Fibroblast of villous mesenchyme (primary cell): ENCODE data around the gene CYP3A5. TPM values are rescaled to one million over a fixed set of nuclear protein-coding genes. Genes with fewer than 3 reads are reported as not detected.
"Not testable (repeated sequence)": the region's sequence is repeated elsewhere in the genome, so short reads cannot be mapped to it uniquely, and the experiment has no call there.

Experiments used
- DNase-seq: peaks from one replicate; pipeline ENCODE4 v3.0.0-alpha.2; 2010; ENCODE audit warnings: low read depth
- H3K4me3 ChIP-seq: 2 replicates; pipeline ENCODE4 v1.5.1; 2011; ENCODE audit warnings: low read depth, mild to moderate bottlenecking, low read length
- CTCF ChIP-seq: IDR thresholded peaks from 2 replicates; pipeline ENCODE4 v1.5.1; 2012; ENCODE audit warnings: low read depth, mild to moderate bottlenecking, low read length; ENCODE audit not compliant: insufficient read depth
- total RNA-seq: library from RNA; depleted of rRNA; stranded (reverse); fragments of >200 nt; gene quantifications from 2 replicates; pipeline ENCODE4 v1.2.3, GENCODE V29; 2012

The CYP3A5 gene
- total RNA-seq, 1 donor: 0.43 TPM

- H3K4me3 ChIP-seq: no peak overlapping the region
- TF ChIP-seq CTCF: no peak
- DNase-seq: no peak
These were observed 40.5 kb downstream of the CYP3A5 start for GRCh38 chr7:99639267-99639666.

- DNase-seq: no peak
- no peak overlapping the region for H3K4me3 ChIP-seq
- no peak for TF ChIP-seq CTCF
These were observed 41.1 kb downstream of the CYP3A5 start for GRCh38 chr7:99638731-99639130.

- H3K4me3 ChIP-seq, DNase-seq: not testable (repeated sequence)
These were observed 42.4 kb downstream of the CYP3A5 start for GRCh38 chr7:99637414-99637813.

GRCh38 chr7:99631295-99632109 is 48.3 kb downstream of the CYP3A5 start:
- peak; percentile 22 for TF ChIP-seq CTCF
- H3K4me3 ChIP-seq: no peak overlapping the region
- peak; percentile 28 for DNase-seq

- no peak for TF ChIP-seq CTCF
- no peak for DNase-seq
- H3K4me3 ChIP-seq: no peak overlapping the region
These were observed 50.2 kb downstream of the CYP3A5 start for GRCh38 chr7:99629643-99630042.

- no peak overlapping the region for H3K4me3 ChIP-seq
- no peak for DNase-seq
- TF ChIP-seq CTCF: no peak
These were observed 51.0 kb downstream of the CYP3A5 start for GRCh38 chr7:99628471-99629465.

- no peak overlapping the region for H3K4me3 ChIP-seq
- DNase-seq: no peak
- TF ChIP-seq CTCF: no peak
These were observed 52.3 kb downstream of the CYP3A5 start for GRCh38 chr7:99627513-99627912.
